Measurements from ENCODE around the gene TBCE. TPM values are rescaled to one million over a fixed set of nuclear protein-coding genes. Genes with fewer than 3 reads are reported as not detected.
"Not testable (repeated sequence)": the region's sequence is repeated elsewhere in the genome, so short reads cannot be mapped to it uniquely, and the experiment has no call there.

TBCE gene
- total RNA-seq, 4 donors from 2014 or later = 24.4 to 47.6 (median 29.2) TPM

GRCh38 chr1:235450886-235451483 is 83.8 kb downstream of the TBCE start:
- ATAC-seq (no peak), DNase-seq (no peak)
- Histone ChIP-seq H3K4me1 (no peaks in the 10 kb centered on the region), H3K4me3 (no peak overlapping the region), H3K9me3 (no peaks in the 10 kb centered on the region), H3K27ac (peak overlapping the region in 1 of 4 donors; percentile 62), H3K36me3 (peaks cover 2 to 80% of the 10 kb centered on the region in 2 donors), H3K27me3 (no peaks in the 10 kb centered on the region)
- in situ Hi-C loops (cut with MboI; ENCODE audit: low sequenced_read_pairs in 4 of 4) = no loop called here
- TF ChIP-seq POLR2A (IDR thresholded peaks at IDR 0.05) = no peak
- TF ChIP-seq CTCF (IDR thresholded peaks at IDR 0.05 in 4 of 5, conservative IDR thresholded peaks at IDR 0.05 in 1 of 5) = no peak
- intact Hi-C loops (cut with DNase I; ENCODE audit: low total_unique reads) = no loop called here

GRCh38 chr1:235454021-235454420 is 86.8 kb downstream of the TBCE start:
- Histone ChIP-seq H3K4me3 (no peak overlapping the region), H3K27me3 (no peaks in the 10 kb centered on the region), H3K27ac (no peak overlapping the region), H3K36me3 (peaks cover 2 to 50% of the 10 kb centered on the region in 2 donors), H3K4me1 (no peaks in the 10 kb centered on the region), H3K9me3 (no peaks in the 10 kb centered on the region)
- ATAC-seq = no peak
- intact Hi-C loops (cut with DNase I; ENCODE audit: low total_unique reads) = no loop called here
- DNase-seq = no peak
- in situ Hi-C loops (cut with MboI; ENCODE audit: low sequenced_read_pairs in 4 of 4) = no loop called here
- TF ChIP-seq CTCF (IDR thresholded peaks at IDR 0.05 in 4 of 5, conservative IDR thresholded peaks at IDR 0.05 in 1 of 5) = no peak

- TF ChIP-seq POLR2A (IDR thresholded peaks at IDR 0.05) (no peak), CTCF (IDR thresholded peaks at IDR 0.05 in 4 of 5, conservative IDR thresholded peaks at IDR 0.05 in 1 of 5) (no peak)
- Histone ChIP-seq H3K27ac (no peak overlapping the region), H3K27me3 (no peaks in the 10 kb centered on the region), H3K4me3 (no peak overlapping the region), H3K9me3 (no peaks in the 10 kb centered on the region), H3K4me1 (no peaks in the 10 kb centered on the region), H3K36me3 (peaks cover 0 to 39% of the 10 kb centered on the region in 2 donors)
- intact Hi-C loops (cut with DNase I; ENCODE audit: low total_unique reads) = no loop called here
- ATAC-seq = no peak
- DNase-seq = no peak
- in situ Hi-C loops (cut with MboI; ENCODE audit: low sequenced_read_pairs in 4 of 4) = no loop called here
Observed at GRCh38 chr1:235455097-235455496, 87.9 kb downstream of the TBCE start.

- Histone ChIP-seq H3K4me1 (no peaks in the 10 kb centered on the region), H3K27ac (no peak overlapping the region), H3K9me3 (no peaks in the 10 kb centered on the region), H3K36me3 (peaks cover 0 to 32% of the 10 kb centered on the region in 2 donors), H3K27me3 (no peaks in the 10 kb centered on the region), H3K4me3 (no peak overlapping the region)
- in situ Hi-C loops (cut with MboI; ENCODE audit: low sequenced_read_pairs in 4 of 4) (no loop called here), intact Hi-C loops (cut with DNase I; ENCODE audit: low total_unique reads) (no loop called here)
- TF ChIP-seq POLR2A (IDR thresholded peaks at IDR 0.05) (no peak), CTCF (IDR thresholded peaks at IDR 0.05 in 4 of 5, conservative IDR thresholded peaks at IDR 0.05 in 1 of 5) (no peak)
- ATAC-seq = no peak
- DNase-seq = no peak
Observed at GRCh38 chr1:235455823-235456222, 88.6 kb downstream of the TBCE start.

- intact Hi-C loops (cut with DNase I; ENCODE audit: low total_unique reads); H3K4me3 ChIP-seq; DNase-seq; H3K9me3 ChIP-seq; ATAC-seq; H3K27me3 ChIP-seq; H3K27ac ChIP-seq; H3K4me1 ChIP-seq; in situ Hi-C loops (cut with MboI; ENCODE audit: low sequenced_read_pairs in 4 of 4): not testable (repeated sequence)
- peaks cover 0 to 22% of the 10 kb centered on the region in 2 donors for H3K36me3 ChIP-seq
Observed at GRCh38 chr1:235457856-235458255, 90.6 kb downstream of the TBCE start.

Data from gastrocnemius medialis (tissue), 4 donors.